HL-60 (cell line): ENCODE measurements around the gene LHFPL6.

Source experiments
- GABPA ChIP-seq: IDR thresholded peaks from 2 replicates; pipeline ENCODE4 v1.6.1; 2012; ENCODE audit warnings: low read depth
- POLR2AphosphoS5 ChIP-seq: IDR thresholded peaks from 2 replicates; pipeline ENCODE4 v1.6.1; 2012; ENCODE audit warnings: low read depth
- SPI1 ChIP-seq: IDR thresholded peaks from 2 replicates; pipeline ENCODE4 v1.6.1; 2012; ENCODE audit warnings: low read depth, mild to moderate bottlenecking, borderline replicate concordance
- TF ChIP-seq, protein P1 (sequence below): IDR thresholded peaks from one replicate; pipeline ENCODE4 v1.5.1; 2011; ENCODE audit warnings: low read length, control low read depth, inconsistent platforms; ENCODE audit not compliant: insufficient read depth
- TF ChIP-seq, protein P2 (sequence below): IDR thresholded peaks from 2 replicates; pipeline ENCODE4 v1.6.1; 2012; ENCODE audit warnings: low read depth; ENCODE audit not compliant: insufficient replicate concordance

DNA sequence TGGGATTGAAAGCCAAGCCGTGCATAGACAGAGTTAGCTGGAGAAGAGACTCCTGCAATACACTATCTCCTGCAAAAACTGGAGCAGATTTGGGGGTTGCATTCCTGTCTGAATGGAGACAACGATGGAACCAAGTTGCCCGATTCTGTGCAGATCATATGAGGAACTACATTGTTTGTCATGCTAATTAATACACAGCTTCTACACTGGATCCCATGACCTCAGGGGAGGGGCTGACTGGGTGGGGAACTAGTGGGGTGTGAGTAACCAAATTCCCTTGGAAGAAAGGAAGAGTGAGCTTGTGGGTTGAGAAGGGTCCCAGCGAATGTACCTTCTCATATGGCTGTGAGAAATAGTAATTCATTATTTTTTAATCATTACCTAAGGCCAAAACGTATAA, 214.0 kb downstream of the LHFPL6 start:
- TF ChIP-seq, protein P1, sequence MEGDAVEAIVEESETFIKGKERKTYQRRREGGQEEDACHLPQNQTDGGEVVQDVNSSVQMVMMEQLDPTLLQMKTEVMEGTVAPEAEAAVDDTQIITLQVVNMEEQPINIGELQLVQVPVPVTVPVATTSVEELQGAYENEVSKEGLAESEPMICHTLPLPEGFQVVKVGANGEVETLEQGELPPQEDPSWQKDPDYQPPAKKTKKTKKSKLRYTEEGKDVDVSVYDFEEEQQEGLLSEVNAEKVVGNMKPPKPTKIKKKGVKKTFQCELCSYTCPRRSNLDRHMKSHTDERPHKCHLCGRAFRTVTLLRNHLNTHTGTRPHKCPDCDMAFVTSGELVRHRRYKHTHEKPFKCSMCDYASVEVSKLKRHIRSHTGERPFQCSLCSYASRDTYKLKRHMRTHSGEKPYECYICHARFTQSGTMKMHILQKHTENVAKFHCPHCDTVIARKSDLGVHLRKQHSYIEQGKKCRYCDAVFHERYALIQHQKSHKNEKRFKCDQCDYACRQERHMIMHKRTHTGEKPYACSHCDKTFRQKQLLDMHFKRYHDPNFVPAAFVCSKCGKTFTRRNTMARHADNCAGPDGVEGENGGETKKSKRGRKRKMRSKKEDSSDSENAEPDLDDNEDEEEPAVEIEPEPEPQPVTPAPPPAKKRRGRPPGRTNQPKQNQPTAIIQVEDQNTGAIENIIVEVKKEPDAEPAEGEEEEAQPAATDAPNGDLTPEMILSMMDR, result no peak
- TF ChIP-seq GABPA (no peak), SPI1 (no peak), POLR2AphosphoS5 (no peak)
- TF ChIP-seq, protein P2, sequence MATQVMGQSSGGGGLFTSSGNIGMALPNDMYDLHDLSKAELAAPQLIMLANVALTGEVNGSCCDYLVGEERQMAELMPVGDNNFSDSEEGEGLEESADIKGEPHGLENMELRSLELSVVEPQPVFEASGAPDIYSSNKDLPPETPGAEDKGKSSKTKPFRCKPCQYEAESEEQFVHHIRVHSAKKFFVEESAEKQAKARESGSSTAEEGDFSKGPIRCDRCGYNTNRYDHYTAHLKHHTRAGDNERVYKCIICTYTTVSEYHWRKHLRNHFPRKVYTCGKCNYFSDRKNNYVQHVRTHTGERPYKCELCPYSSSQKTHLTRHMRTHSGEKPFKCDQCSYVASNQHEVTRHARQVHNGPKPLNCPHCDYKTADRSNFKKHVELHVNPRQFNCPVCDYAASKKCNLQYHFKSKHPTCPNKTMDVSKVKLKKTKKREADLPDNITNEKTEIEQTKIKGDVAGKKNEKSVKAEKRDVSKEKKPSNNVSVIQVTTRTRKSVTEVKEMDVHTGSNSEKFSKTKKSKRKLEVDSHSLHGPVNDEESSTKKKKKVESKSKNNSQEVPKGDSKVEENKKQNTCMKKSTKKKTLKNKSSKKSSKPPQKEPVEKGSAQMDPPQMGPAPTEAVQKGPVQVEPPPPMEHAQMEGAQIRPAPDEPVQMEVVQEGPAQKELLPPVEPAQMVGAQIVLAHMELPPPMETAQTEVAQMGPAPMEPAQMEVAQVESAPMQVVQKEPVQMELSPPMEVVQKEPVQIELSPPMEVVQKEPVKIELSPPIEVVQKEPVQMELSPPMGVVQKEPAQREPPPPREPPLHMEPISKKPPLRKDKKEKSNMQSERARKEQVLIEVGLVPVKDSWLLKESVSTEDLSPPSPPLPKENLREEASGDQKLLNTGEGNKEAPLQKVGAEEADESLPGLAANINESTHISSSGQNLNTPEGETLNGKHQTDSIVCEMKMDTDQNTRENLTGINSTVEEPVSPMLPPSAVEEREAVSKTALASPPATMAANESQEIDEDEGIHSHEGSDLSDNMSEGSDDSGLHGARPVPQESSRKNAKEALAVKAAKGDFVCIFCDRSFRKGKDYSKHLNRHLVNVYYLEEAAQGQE, result no peak
